MG63 (cell line): ENCODE results near the gene SYTL3. TPM values are rescaled to one million over a fixed set of nuclear protein-coding genes. Genes with fewer than 3 reads are reported as not detected.
A peak's percentile ranks its signal among the peaks of the same experiment; 100 is the strongest.

Experiments used
- DNase-seq: peaks from one replicate; pipeline ENCODE4 v3.0.0-alpha.2; 2020
- H3K27me3 ChIP-seq: fragments of 250-450 bp; sonication (Bioruptor Pico); 2 replicates; pipeline ENCODE4 v1.5.1; 2020; ENCODE audit warnings: mild to moderate bottlenecking, moderate library complexity
- H3K36me3 ChIP-seq: fragments of 250-450 bp; sonication (Bioruptor Pico); 2 replicates; pipeline ENCODE4 v1.5.1; 2020; ENCODE audit warnings: mild to moderate bottlenecking, moderate library complexity
- H3K4me3 ChIP-seq: fragments of 250-450 bp; sonication (Bioruptor Pico); 2 replicates; pipeline ENCODE4 v1.5.1; 2020; ENCODE audit warnings: mild to moderate bottlenecking, moderate library complexity
- H3K9me3 ChIP-seq: fragments of 250-450 bp; sonication (Bioruptor Pico); 2 replicates; pipeline ENCODE4 v1.5.1; 2020; ENCODE audit warnings: mild to moderate bottlenecking, moderate library complexity
- total RNA-seq: library from RNA; depleted of rRNA; stranded (reverse); fragments of >200 nt; shearing (Covaris generic); gene quantifications from 2 replicates; pipeline ENCODE4 v1.2.3, GENCODE V29; 2014; ENCODE audit warnings: low replicate concordance

SYTL3 gene
- total RNA-seq, 1 experiment from 2014 or later = 7.7 TPM

GRCh38 chr6:158795516-158795915 is 145.7 kb downstream of the SYTL3 start:
- no peaks in the 10 kb centered on the region for H3K27me3 ChIP-seq
- H3K36me3 ChIP-seq = peaks cover 19% of the 10 kb centered on the region
- H3K9me3 ChIP-seq = no peaks in the 10 kb centered on the region

GRCh38 chr6:158796353-158796752 is 146.5 kb downstream of the SYTL3 start:
- no peak overlapping the region for H3K4me3 ChIP-seq
- H3K27me3 ChIP-seq = no peaks in the 10 kb centered on the region
- H3K9me3 ChIP-seq = no peaks in the 10 kb centered on the region
- H3K36me3 ChIP-seq = peaks cover 20% of the 10 kb centered on the region
- DNase-seq = no peak

More at GRCh38 chr6:158795516-158795915, 145.7 kb downstream of the SYTL3 start:
- no peak for DNase-seq
- no peak overlapping the region for H3K4me3 ChIP-seq

GRCh38 chr6:158797331-158798310 is 147.8 kb downstream of the SYTL3 start:
- peaks cover 26% of the 10 kb centered on the region for H3K36me3 ChIP-seq
- H3K27me3 ChIP-seq = no peaks in the 10 kb centered on the region
- DNase-seq = peak; percentile 16
- H3K9me3 ChIP-seq = no peaks in the 10 kb centered on the region
- no peak overlapping the region for H3K4me3 ChIP-seq

- H3K27me3 ChIP-seq = no peaks in the 10 kb centered on the region
- peaks cover 26% of the 10 kb centered on the region for H3K36me3 ChIP-seq
- no peak overlapping the region for H3K4me3 ChIP-seq
- DNase-seq = no peak
- H3K9me3 ChIP-seq = no peaks in the 10 kb centered on the region
Measured at GRCh38 chr6:158798311-158798710, 148.5 kb downstream of the SYTL3 start.

- Histone ChIP-seq H3K9me3 (no peaks in the 10 kb centered on the region), H3K27me3 (no peaks in the 10 kb centered on the region), H3K4me3 (no peak overlapping the region), H3K36me3 (peaks cover 29% of the 10 kb centered on the region)
- peak; percentile 67 for DNase-seq
Measured at GRCh38 chr6:158799051-158799792, 149.4 kb downstream of the SYTL3 start.

GRCh38 chr6:158801655-158802294 is 151.9 kb downstream of the SYTL3 start:
- DNase-seq = no peak
- H3K9me3 ChIP-seq = no peaks in the 10 kb centered on the region
- peaks cover 37% of the 10 kb centered on the region for H3K36me3 ChIP-seq
- H3K4me3 ChIP-seq = no peak overlapping the region
- H3K27me3 ChIP-seq = no peaks in the 10 kb centered on the region

- no peak for DNase-seq
Measured at GRCh38 chr6:158803733-158804143, 153.9 kb downstream of the SYTL3 start.

GRCh38 chr6:158804207-158804606 is 154.4 kb downstream of the SYTL3 start:
- H3K4me3 ChIP-seq = no peak overlapping the region
- no peaks in the 10 kb centered on the region for H3K27me3 ChIP-seq
- H3K36me3 ChIP-seq = peaks cover 52% of the 10 kb centered on the region
- no peak for DNase-seq
- H3K9me3 ChIP-seq = no peaks in the 10 kb centered on the region

More at GRCh38 chr6:158803733-158804143, 153.9 kb downstream of the SYTL3 start:
- H3K36me3 ChIP-seq = peaks cover 49% of the 10 kb centered on the region
- no peaks in the 10 kb centered on the region for H3K9me3 ChIP-seq
- H3K27me3 ChIP-seq = no peaks in the 10 kb centered on the region
- H3K4me3 ChIP-seq = no peak overlapping the region

GRCh38 chr6:158805698-158806377 is 156.0 kb downstream of the SYTL3 start:
- Histone ChIP-seq H3K36me3 (peaks cover 62% of the 10 kb centered on the region), H3K27me3 (no peaks in the 10 kb centered on the region), H3K9me3 (no peaks in the 10 kb centered on the region), H3K4me3 (no peak overlapping the region)
- no peak for DNase-seq

- H3K36me3 ChIP-seq = peaks cover 69% of the 10 kb centered on the region
- no peaks in the 10 kb centered on the region for H3K9me3 ChIP-seq
- DNase-seq = no peak
- H3K4me3 ChIP-seq = no peak overlapping the region
- no peaks in the 10 kb centered on the region for H3K27me3 ChIP-seq
Measured at GRCh38 chr6:158807515-158808441, 157.9 kb downstream of the SYTL3 start.

- Histone ChIP-seq H3K4me3 (no peak overlapping the region), H3K27me3 (no peaks in the 10 kb centered on the region), H3K9me3 (no peaks in the 10 kb centered on the region), H3K36me3 (peaks cover 75% of the 10 kb centered on the region)
- DNase-seq = no peak
Measured at GRCh38 chr6:158808442-158808833, 158.6 kb downstream of the SYTL3 start.

GRCh38 chr6:158808941-158809678 is 159.3 kb downstream of the SYTL3 start:
- no peaks in the 10 kb centered on the region for H3K9me3 ChIP-seq
- H3K27me3 ChIP-seq = no peaks in the 10 kb centered on the region
- peaks cover 79% of the 10 kb centered on the region for H3K36me3 ChIP-seq
- H3K4me3 ChIP-seq = no peak overlapping the region
- DNase-seq = no peak

GRCh38 chr6:158810155-158811095 is 160.6 kb downstream of the SYTL3 start:
- H3K36me3 ChIP-seq = peaks cover 87% of the 10 kb centered on the region

GRCh38 chr6:158812611-158813010 is 162.8 kb downstream of the SYTL3 start:
- Histone ChIP-seq H3K36me3 (peaks cover 94% of the 10 kb centered on the region), H3K27me3 (no peaks in the 10 kb centered on the region), H3K9me3 (no peaks in the 10 kb centered on the region), H3K4me3 (no peak overlapping the region)
- no peak for DNase-seq

More at GRCh38 chr6:158810155-158811095, 160.6 kb downstream of the SYTL3 start:
- no peak overlapping the region for H3K4me3 ChIP-seq
- no peak for DNase-seq
- H3K27me3 ChIP-seq = no peaks in the 10 kb centered on the region
- no peaks in the 10 kb centered on the region for H3K9me3 ChIP-seq
